ENCODE data around the gene CSTB. TPM values are rescaled to one million over a fixed set of nuclear protein-coding genes. Genes with fewer than 3 reads are reported as not detected.

Gene CSTB
- total RNA-seq, 1 donor from 2014 or later = 55.5 TPM

DNA sequence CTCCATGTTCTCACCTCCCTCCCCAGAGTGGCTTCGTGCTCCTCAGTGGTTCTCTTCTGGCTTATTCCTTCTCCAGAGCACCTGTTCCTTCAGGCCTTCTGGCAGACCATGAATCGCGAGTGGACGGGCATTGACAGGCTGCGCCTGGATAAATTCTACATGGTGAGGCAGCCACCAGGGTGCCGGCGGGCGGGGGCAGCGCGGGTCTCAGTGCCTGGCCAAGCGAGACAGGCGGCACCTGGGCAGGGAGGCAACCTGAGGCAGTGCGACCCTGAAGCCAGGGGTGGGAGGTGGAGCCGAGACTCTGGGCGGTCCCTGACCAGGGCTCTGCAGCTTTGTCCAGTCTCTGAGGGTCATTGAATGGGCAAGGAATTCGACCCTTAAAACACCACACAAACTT is 17.1 kb upstream of the CSTB start:
- DNase-seq (ENCODE audit: extremely low read depth, low read depth, low spot score) = no peak

- no peak for DNase-seq (ENCODE audit: extremely low read depth, low read depth, low spot score)
These were observed 16.3 kb upstream of the CSTB start for GRCh38 chr21:43792406-43792805.

DNA sequence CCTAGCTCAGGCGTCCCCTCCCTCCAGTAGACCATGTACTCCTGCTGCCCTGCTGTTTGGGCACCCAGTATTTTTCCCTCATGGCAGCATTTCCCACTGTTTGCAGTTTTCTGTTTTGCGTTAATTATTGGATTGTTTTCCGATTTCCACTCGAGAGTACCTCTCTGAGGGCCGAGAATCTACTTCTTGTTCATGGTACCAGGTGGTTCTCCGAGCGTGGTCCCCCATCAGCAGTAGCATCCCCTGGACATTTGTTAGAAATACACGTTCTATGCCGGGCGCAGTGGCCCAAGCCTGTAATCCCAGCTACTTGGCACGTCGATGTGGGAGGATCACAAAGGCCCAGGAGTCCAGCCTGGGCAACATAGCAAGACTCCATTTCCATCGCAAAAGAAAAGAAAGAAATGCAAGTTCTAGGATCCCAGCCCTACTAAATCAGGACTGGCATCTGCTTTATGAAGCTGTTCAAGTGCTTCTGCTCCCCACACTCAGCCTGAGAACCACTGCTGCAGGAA is 14.0 kb upstream of the CSTB start:
- DNase-seq (ENCODE audit: extremely low read depth, low read depth, low spot score) = no peak

DNA sequence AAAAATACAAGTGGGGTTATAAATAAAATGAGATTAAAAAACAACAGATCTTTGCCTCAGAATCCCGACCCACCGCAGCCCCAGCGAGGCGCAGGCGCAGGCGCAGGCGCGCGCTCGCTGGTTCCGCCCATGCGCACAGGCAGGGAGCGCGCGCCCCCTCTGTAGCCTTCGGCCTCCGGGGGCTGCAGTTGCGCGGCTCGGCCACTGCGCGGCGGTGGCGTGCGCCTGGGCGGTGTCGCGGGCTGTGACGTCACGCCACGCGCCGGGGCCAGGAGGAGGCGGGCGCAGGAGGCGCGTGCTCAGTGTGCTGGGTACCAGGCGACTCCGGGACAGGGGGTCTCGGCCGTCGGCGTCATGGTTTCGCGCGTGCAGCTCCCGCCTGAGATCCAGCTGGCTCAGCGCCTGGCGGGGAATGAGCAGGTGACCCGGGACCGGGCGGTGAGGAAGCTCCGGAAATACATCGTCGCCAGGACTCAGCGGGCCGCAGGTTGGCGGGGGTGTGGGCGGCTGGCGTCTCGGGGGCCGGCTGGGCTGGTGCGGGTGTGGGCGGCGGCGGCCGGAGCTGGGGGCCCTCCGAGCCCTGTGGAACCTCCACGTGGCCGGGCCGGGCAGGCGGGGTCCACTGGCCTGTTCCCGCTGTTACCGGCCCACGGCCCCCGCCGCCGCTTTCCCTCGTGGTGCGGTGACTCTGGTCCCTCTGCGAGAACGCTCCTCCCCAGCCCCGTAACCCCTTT is 13.3 kb upstream of the CSTB start, which contains the start of gene RRP1:
Gene RRP1, plus strand, starts transcription at position 302 of the 734 bp plus-strand sequence. Its CDS starts 53 bp downstream, at position 355.
- DNase-seq (ENCODE audit: extremely low read depth, low read depth, low spot score) = no peak

DNA sequence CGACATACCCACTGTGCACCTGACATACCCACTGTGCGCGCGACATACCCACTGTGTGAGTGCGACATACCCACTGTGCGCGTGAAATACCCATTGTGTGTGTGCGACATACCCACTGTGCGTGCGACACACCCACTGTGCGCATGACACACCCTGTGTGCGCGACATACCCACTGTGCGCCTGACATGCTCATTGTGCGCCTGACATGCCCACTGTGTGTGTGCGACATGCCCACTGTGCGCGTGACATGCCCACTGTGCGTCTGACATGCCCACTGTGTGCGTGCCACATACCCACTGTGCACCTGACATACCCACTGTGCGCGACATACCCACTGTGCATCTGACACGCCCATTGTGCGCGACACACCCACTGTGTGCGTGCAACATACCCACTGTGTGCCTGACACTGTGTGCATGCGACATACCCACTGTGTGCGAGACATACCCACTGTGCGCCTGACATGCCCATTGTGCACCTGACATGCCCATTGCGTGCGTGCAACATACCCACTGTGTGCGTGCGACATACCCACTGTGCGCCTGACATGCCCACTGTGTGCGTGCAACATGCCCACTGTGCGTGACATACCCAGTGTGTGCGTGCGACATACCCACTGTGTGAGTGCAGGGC is 10.8 kb upstream of the CSTB start:
- DNase-seq (ENCODE audit: extremely low read depth, low read depth, low spot score) = no peak

GRCh38 chr21:43786300-43786806 is 10.2 kb upstream of the CSTB start:
- DNase-seq (ENCODE audit: extremely low read depth, low read depth, low spot score) = no peak

DNA sequence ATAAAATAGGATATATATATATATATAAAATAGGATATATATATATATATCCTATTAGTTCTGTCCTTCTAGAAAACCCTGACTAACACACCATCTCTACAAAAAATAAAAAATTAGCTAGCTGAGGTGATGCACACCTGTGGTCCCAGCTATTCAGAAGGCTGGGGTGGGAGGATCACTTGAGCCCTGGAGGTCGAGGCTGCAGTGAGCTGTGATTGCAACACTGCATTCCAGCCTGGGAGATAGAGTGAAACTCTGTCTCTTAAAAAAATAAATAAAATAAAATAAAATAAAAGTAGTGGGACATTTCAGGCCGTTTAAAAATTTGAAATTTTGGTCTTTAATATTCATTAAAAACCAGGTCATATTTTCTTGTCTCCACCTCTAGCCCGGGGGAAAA is 9.0 kb upstream of the CSTB start:
- no peak for DNase-seq (ENCODE audit: extremely low read depth, low read depth, low spot score)

DNA sequence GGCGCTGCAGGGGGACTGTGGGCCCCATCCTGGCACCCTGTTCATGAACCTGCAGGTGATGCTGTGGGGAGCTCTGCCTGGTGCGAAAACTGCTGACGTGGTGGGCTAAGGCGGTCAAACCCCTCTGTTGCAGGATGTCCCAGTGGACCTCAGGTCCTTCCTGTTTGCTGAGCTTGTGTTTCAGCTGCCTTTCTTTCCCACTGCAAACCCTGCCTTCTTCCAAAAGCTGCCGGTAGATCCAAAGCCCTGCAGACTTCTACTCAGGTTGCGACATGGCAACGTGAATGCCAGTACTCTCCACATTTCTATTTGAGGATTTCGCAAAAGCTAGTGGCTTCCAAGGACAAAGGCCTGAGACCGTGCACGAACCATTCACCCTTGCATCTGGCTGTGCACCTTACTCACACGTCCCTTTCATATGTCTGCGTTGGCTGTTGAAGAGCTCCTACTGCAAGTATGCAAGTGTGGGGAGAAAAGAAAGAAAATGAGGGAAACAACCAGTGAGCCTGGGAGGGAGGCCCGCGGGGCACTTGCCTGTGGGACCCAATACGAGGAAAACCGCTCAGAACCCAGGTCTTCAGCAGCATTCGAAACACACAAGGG is 7.1 kb upstream of the CSTB start:
- no peak for DNase-seq (ENCODE audit: extremely low read depth, low read depth, low spot score)

- DNase-seq (ENCODE audit: extremely low read depth, low read depth, low spot score) = no peak
These were observed 6.5 kb upstream of the CSTB start for GRCh38 chr21:43782431-43783097.

DNA sequence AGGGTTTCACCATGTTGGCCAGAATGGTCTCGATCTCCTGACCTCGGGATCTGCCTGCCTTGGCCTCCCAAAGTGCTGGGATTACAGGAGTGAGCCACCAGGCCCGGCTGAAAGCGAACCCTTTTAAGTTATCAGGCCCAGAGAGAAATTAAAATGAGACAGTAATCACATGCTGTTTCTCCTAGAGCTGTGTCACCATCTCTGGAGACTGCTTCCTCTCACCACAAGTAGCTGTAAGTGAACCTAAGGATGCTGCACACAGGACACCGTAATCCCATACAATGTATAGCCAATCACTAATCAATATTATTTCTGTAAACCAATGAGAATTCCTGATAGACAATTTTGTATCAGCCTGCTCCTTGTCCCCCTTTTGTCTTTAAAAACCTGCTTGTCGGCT is 5.7 kb upstream of the CSTB start:
- no peak for DNase-seq (ENCODE audit: extremely low read depth, low read depth, low spot score)

- DNase-seq (ENCODE audit: extremely low read depth, low read depth, low spot score) = no peak
These were observed 3.6 kb upstream of the CSTB start for GRCh38 chr21:43779660-43780059.

DNA sequence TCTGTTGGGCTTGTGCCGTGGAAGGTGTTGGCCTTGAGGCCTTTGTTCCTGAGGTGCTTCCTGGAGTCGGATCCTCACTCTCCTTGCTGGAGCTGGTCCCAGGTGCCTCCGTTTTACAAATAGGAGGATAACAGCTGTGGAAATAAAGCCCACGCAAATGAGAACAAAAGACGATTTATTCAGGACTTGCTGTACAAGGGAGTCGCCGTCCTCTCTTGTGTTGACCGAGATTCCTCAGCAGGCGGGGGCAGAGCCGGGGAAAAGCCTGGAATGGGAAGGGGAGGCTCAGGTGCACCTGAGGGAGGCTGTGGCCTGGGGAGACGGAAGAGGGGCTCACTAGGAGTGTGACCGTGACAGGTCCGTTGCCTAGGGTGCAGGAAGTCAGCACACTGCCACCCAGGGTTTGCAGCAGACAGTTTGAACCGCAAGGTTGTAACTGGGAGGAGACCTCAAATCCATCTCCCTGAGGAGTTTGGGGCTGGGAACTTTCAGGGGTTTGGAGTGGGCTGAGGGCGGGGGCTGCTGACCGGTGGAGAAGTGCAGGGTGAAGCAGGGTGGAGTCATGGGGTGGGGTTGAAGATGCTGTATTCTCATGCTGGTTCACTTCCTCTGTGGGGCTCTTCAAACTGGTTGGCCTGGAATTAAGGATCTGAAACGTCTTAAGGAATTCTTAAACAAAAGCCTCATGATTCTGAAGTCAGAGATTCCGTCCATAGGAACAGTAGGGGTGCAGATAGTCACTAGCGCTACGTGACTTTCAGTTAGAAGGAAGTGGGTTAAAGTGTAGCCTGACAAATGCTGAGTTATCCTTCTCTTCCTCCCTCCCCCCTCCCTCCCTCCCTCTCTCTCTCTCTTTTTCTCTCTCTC is 2.6 kb upstream of the CSTB start:
- no peak for DNase-seq (ENCODE audit: extremely low read depth, low read depth, low spot score)

GRCh38 chr21:43777953-43778352 is 1.8 kb upstream of the CSTB start:
- DNase-seq (ENCODE audit: extremely low read depth, low read depth, low spot score) = no peak

- DNase-seq (ENCODE audit: extremely low read depth, low read depth, low spot score) = no peak
These were observed 918 bp downstream of the CSTB start for GRCh38 chr21:43775190-43775589.

DNA sequence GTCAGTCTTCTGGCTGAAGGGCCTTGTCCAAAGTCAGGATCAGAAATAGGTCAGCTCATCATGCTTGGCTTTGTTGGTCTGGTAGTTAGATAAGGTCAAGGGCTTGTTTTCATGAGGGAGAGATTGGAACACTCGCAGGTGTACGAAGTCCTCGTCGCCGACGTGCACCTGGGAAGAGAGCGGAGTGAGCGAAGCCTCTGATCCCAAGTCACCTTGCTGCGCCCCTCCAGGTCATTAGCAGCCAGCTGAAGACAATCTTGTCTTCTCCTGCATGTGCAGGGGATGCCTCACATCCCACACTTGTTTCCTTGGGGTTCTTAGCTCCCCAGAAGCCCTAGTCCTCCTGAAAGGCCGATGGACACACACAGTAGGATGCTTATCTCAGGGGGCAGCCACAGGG is 1.9 kb downstream of the CSTB start:
- no peak for DNase-seq (ENCODE audit: extremely low read depth, low read depth, low spot score)

GRCh38 chr21:43772425-43772821 is 3.7 kb downstream of the CSTB start:
- DNase-seq (ENCODE audit: extremely low read depth, low read depth, low spot score) = no peak

DNA sequence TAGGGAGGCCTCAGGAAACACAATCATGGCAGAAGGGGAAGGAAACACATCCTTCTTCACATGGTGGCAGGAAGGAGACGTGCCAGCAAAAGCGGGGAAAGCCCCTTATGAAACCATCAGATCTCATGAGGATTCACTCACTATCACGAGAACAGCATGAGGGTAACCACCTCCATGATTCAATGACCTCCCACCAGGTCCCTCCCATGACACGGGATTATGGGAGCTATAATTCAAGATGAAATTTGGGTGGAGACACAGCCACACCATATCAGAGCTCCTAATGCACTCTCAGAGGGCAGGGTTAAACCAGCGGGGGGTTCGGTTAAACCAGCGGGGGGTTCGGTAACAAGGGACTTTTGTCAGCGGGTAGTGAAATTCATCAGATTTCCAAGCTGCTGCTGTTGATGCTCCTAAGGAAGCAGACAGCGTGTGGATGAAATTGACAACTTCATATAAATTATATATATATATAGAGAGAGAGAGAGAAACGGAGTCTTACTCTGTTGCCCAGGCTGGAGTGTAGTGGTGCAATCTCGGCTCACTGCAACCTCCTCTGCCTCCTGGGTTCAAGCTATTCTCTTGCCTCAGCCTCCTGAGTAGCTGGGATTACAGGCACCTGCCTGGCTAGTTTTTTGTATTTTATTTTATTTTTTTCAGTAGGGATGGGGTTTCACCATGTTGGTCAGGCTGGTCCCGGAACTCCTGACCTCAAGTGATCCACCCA is 4.2 kb downstream of the CSTB start:
- no peak for DNase-seq (ENCODE audit: extremely low read depth, low read depth, low spot score)

- no peak for DNase-seq (ENCODE audit: extremely low read depth, low read depth, low spot score)
These were observed 4.9 kb downstream of the CSTB start for GRCh38 chr21:43771199-43771675.

- DNase-seq (ENCODE audit: extremely low read depth, low read depth, low spot score) = no peak
These were observed 5.9 kb downstream of the CSTB start for GRCh38 chr21:43770066-43770655.
